ENCODE measurements around the gene RSAD2.

GRCh38 chr2:6945087-6945813, 67.7 kb downstream of the RSAD2 start:
- TF ChIP-seq EZH2 (IDR thresholded peaks at IDR 0.05; ENCODE audit: low read length, missing control alignments) (no peak), CTCF (conservative IDR thresholded peaks at IDR 0.05 in 1 of 2, IDR thresholded peaks at IDR 0.05 in 1 of 2; ENCODE audit: low read depth in 1 of 2, low read length in 2 of 2) (no peak)
